ENCODE measurements around the gene ENTHD1. TPM values are rescaled to one million over a fixed set of nuclear protein-coding genes. Genes with fewer than 3 reads are reported as not detected.
A peak's percentile ranks its signal among the peaks of the same experiment; 100 is the strongest.
"Not testable (repeated sequence)": the region's sequence is repeated elsewhere in the genome, so short reads cannot be mapped to it uniquely, and the experiment has no call there.

The ENTHD1 gene
- total RNA-seq, 1 donor from 2014 or later, result not detected

DNA sequence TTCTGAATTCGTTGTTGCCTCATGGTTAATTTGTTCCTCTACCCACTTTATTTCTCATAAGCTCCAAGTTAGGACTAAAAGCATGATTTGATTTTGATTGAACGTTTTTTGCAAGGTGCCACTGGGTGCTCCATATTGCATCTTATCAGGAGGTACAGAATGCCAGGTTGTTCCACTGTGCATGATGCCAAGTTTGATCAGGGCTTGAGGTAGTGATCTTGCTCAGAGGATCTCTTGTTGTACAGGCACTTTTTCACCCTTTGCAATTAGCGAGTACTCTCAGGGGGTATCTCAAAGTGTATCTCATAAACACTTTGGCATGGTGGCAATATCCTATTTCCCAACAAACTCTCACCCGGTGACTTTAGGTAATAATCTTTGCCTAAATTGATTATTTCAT lies 11.3 kb upstream of the ENTHD1 start:
- intact Hi-C loops (cut with DNase I), result no loop called here

GRCh38 chr22:39904024-39904423 lies 10.5 kb upstream of the ENTHD1 start:
- intact Hi-C loops (cut with DNase I); DNase-seq (ENCODE audit: missing footprints); ATAC-seq: not testable (repeated sequence)

More for the DNA sequence above, 11.3 kb upstream of the ENTHD1 start:
- DNase-seq (ENCODE audit: missing footprints) (no peak), ATAC-seq (no peak)

DNA sequence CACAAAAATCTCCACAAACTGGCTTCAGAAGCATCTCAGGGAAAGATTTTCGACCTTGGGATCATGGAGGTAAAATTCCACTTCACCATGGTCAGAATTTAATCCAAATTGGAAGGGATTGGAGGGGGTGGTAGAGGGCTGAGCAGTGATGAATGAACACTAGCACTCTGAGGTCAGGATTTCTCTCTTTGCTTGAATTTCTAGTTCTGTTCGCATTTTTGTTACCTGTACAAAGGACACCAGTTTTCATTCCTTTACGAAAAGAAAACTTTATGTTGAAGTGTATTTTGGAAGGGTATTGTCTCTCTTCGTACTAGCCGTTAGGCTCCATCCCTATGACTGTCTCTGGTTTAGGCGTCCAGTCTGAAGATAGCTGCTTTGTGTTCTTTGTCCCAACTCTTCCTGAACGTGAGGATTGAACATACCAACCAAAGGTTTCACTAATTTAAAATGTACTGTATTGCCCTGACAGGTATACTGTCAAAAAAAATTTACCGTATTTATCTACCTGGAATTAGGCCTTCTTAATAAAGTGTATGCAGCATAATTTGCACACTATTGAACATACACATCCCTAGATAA lies 8.1 kb upstream of the ENTHD1 start:
- ATAC-seq, result no peak
- DNase-seq (ENCODE audit: missing footprints), result no peak
- intact Hi-C loops (cut with DNase I), result no loop called here

GRCh38 chr22:39900306-39901227 lies 7.0 kb upstream of the ENTHD1 start, which contains the start of gene GRAP2:
Gene GRAP2 (plus strand): TSS chr22:39901084. CDS start chr22:39947107, 46,023 bp downstream.
- ATAC-seq (peak; percentile 26), DNase-seq (ENCODE audit: missing footprints) (no peak)
- intact Hi-C loops (cut with DNase I), result no loop called here

- intact Hi-C loops (cut with DNase I), result no loop called here
- ATAC-seq (peak; percentile 64), DNase-seq (ENCODE audit: missing footprints) (no peak)
These were observed 5.4 kb upstream of the ENTHD1 start for GRCh38 chr22:39898997-39899396.

DNA sequence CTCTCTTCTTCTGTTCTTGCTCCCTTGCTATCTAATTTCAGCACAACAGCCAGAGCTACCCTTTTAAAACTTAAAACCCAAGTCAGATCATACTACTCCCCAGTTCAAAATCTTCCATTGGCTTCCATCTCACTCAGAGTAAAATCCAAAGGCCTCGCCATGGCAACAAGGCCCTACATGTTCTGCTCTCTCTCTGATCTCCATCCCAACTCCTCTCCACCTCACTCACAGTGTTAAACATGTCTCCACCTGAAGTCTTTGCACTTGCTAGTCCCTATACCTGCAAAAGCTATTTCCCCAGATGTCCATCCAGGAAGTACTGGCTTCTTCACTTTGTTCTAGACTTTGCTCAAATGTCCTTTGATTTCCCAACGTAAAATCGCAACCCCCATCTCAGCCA lies 4.3 kb upstream of the ENTHD1 start:
- no peak for ATAC-seq
- intact Hi-C loops (cut with DNase I), result no loop called here
- DNase-seq (ENCODE audit: missing footprints), result no peak

DNA sequence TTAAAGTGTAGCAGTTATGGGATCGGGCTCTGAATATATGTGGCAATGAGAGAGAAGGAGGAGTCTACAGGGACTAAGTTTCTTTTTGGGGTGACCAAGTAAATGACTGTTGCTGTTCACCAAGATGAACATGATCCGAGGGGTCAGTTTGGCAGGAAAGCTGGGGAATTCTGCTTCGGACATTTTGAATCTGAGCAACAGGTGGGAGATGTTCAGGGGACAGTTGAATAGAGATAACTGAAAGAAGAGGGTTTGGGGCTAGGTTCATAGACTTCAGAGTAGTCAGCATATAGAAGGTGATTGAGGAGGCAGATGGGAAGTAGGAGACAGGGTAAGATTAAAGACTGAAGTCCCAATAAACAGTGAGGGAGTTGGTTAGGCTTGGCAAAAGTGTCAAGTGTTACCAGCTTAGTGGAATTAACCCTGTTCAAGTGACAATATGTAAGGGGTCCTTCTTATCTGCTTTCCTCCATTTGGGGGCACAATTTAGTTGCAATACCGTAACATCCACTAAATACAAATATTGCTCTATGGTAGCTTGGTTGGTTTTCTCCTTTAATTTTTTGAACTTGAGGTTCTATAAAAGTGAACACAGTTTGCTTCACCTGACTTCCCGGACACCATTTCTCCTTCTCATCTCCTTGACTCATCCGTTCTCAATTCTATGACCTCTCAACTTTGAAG lies 2.9 kb upstream of the ENTHD1 start:
- intact Hi-C loops (cut with DNase I), result no loop called here
- ATAC-seq (no peak), DNase-seq (ENCODE audit: missing footprints) (no peak)

DNA sequence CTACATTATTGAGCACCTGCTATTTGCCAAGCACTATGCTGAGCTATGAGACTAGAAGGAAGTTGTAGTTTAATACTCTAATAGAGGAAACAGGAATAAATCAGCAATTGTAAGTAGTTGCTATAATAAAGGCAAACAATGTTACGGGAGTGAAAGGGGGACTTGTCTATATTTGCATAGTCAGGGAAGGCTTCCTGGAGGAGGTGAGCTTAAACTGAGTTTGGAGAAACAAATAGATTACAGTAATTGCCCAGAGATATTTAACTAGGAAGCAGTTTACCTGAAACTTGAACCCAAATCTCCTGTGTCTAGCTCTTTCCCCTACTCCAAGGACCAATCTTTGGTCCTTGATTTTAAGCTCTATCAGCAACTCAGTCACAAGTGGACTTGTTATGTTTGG lies 2.1 kb upstream of the ENTHD1 start:
- ATAC-seq (no peak), DNase-seq (ENCODE audit: missing footprints) (no peak)
- intact Hi-C loops (cut with DNase I), result no loop called here

DNA sequence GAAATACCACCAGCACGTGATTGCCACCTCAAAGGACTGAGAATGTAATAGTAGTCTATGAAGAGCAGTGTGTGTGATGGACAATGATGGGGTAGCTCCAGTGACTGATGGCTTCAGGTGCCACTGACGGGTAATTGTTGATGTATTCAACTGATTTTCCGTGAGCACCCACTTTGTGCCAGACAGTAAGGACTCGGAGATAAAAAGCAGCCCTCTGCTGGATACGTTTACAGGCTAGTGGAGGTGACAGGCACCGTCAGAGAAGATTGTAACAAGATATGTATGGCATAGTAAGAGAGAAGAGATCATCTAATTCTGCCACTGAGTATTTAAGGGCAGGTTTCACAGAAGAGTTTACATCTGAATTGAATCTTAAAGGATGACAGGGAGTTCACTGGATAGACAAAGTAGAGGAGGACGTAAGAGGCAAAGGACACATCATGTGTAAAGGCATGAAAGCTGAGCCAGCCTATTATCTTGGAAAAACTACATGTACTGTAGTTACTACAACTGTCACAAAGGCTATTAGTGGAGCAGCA lies 1.1 kb upstream of the ENTHD1 start:
- DNase-seq (ENCODE audit: missing footprints) (no peak), ATAC-seq (no peak)
- intact Hi-C loops (cut with DNase I), result no loop called here

DNA sequence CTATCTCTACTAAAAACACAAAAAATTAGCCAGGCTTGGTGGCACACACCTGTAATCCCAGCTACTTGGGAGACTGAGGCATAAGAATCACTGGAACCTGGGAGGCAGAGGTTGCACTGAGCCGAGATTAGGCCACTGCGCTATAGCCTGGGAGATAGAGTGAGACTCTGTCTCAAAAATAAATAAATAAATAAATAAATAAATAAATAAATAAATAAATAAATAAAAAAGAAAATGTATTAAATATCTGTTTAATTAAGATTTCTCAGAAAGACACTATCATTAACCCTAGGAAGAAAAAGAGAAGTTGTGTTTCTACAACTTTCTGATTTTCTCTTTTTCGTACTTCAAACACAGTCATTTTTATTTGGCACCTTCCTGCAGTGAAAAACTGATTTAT lies 3.6 kb downstream of the ENTHD1 start:
- intact Hi-C loops (cut with DNase I); ATAC-seq; DNase-seq (ENCODE audit: missing footprints): not testable (repeated sequence)

- ATAC-seq (no peak), DNase-seq (ENCODE audit: missing footprints) (no peak)
- intact Hi-C loops (cut with DNase I), result no loop called here
These were observed 10.5 kb downstream of the ENTHD1 start for GRCh38 chr22:39883057-39883456.

- DNase-seq (ENCODE audit: missing footprints) (no peak), ATAC-seq (no peak)
- intact Hi-C loops (cut with DNase I), result no loop called here
These were observed 12.8 kb downstream of the ENTHD1 start for GRCh38 chr22:39880722-39881121.

DNA sequence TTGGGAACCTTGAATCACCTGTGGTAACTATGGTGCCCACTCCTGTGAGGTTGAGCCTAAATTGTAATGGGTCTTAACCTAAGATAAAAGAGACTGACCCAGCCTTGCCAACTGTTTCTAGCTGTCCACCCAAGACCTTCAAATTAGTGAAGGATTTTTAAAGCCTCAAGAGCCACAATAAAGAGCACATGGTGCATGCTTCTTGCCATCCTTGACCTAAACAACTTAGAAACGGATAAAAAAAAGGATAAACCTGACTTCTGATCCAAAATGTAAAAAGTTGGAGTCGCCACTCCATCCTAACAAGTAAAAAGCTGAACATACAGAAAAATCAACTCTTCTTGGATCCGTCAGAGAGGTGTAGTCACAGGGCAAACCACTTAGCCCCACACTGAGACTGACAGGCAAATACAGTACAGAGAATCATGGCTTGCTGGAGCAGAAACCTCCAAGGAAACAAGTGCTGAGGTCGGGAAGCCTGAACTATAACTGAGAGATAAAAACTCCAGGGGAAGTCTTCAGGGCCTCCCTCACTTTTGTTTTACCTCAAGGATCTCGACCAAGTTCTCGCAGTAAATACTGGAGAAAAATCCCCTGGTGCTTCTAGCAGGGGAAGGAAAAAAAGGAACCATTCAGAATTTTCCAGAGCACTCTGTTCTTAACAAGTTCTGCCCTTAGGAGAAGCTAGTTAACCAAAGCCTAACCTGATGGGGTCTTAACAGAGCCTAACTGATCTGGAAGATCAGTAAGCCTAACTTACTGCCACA lies 16.3 kb downstream of the ENTHD1 start:
- intact Hi-C loops (cut with DNase I), result no loop called here
- ATAC-seq (no peak), DNase-seq (ENCODE audit: missing footprints) (no peak)

GRCh38 chr22:39875176-39875885 lies 18.2 kb downstream of the ENTHD1 start:
- intact Hi-C loops (cut with DNase I); ATAC-seq: not testable (repeated sequence)

GRCh38 chr22:39873965-39874364 lies 19.6 kb downstream of the ENTHD1 start:
- intact Hi-C loops (cut with DNase I), result no loop called here
- ATAC-seq (no peak), DNase-seq (ENCODE audit: missing footprints) (no peak)

More at GRCh38 chr22:39875176-39875885, 18.2 kb downstream of the ENTHD1 start:
- DNase-seq (ENCODE audit: missing footprints), result not testable (repeated sequence)

GRCh38 chr22:39872548-39872947 lies 21.0 kb downstream of the ENTHD1 start:
- ATAC-seq (no peak), DNase-seq (ENCODE audit: missing footprints) (no peak)
- intact Hi-C loops (cut with DNase I), result no loop called here

GRCh38 chr22:39871008-39871798 lies 22.4 kb downstream of the ENTHD1 start:
- no peak for ATAC-seq
- no peak for DNase-seq (ENCODE audit: missing footprints)
- intact Hi-C loops (cut with DNase I), result no loop called here

All from Right ventricle myocardium inferior (tissue), 1 donor.